Measurements from ENCODE around the gene LRRC61. TPM values are rescaled to one million over a fixed set of nuclear protein-coding genes. Genes with fewer than 3 reads are reported as not detected.

The LRRC61 gene
- total and polyA plus RNA-seq, 10 donors, result 4.2 to 21.7 (median 11.4) TPM

- 0 to 1% (median 1%) methylated on average over 43 to 85 of the region's 85 CpGs for WGBS, 5 donors
- H3K4me1 ChIP-seq, result peaks cover 27 to 93% (median 78%) of the 10 kb centered on the region in 6 donors
- peak within 1 kb of the TSS; percentile 94 to 99 (median 97) for H3K27ac ChIP-seq
- intact Hi-C loops (cut with DNase I; ENCODE audit: low total_unique reads), result no loop called here
- H3K9me3 ChIP-seq, result no peaks in the 10 kb centered on the region
- H3K4me3 ChIP-seq, result peak within 1 kb of the TSS; percentile 54 to 94 (median 84)
- peak; percentile 98 for DNase-seq
- TF ChIP-seq POLR2AphosphoS5 (IDR thresholded peaks at IDR 0.05) (peak; percentile 85 to 89 (median 88)), CTCF (IDR thresholded peaks at IDR 0.05 in 8 of 11, conservative IDR thresholded peaks at IDR 0.05 in 3 of 11) (no peak), POLR2A (IDR thresholded peaks at IDR 0.05) (peak in 2 of 3 donors; percentile 27 to 46)
- no peaks in the 10 kb centered on the region for H3K27me3 ChIP-seq (replicated peaks in 1 of 7)
- H3K36me3 ChIP-seq, result peaks cover 0 to 36% (median 25%) of the 10 kb centered on the region in 6 donors
These were observed 45.1 kb downstream of the LRRC61 start, which contains the start of gene REPIN1 for GRCh38 chr7:150368096-150368883. TSS of gene REPIN1 (plus strand) at chr7:150368822. CDS start at chr7:150369712, 890 bp downstream.

DNA sequence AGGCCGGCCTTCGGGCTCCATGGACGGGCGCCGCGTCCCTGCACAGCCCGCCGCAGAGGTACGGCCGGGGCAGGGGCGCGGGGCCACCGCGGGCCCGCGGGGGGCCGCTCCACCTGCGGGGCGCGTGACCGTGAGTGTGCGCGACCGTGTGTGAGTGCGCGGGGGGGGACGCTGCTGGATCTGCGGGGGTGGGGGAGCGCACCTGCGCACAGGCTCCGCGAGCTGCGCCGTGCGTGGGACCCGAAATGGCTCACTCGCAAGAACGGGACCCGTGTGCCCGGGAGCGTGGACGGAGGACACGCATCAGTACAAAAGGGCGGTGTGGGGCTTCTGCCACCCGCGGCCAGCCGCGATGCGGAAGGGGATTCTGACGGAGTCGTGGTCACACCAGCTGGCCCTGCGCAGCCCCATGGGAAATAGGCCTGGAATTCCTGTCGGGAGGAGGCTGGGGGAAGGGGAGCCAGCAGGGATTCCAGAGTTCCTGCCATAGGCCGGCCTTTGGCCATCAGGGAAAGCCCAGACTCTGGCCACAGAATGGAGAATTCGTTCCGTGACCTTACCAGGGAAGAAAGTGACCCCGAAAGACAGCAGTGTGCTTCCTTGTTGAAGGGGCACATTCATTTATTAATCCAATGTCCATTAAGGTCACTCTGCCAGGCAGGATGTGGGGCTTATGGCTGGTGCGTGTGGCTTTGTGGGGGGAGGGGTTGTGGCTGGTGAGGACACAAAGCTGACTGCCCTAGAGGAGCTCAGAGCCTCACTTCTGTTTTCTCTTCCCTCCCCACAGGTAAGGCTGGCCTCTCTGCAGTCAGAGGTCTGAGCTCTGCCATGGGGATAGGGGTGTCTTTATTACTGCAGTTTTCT is 46.0 kb downstream of the LRRC61 start:
- H3K27ac ChIP-seq, result peak overlapping the region; percentile 94 to 99 (median 97)
- DNase-seq, result peak; percentile 93
- WGBS, 5 donors, result 0 to 2% (median 1%) methylated on average over 29 to 58 of the region's 58 CpGs
- TF ChIP-seq CTCF (IDR thresholded peaks at IDR 0.05 in 8 of 11, conservative IDR thresholded peaks at IDR 0.05 in 3 of 11) (peak in 1 of 11 experiments; percentile 17), POLR2AphosphoS5 (IDR thresholded peaks at IDR 0.05) (peak in 2 of 3 donors; percentile 43 to 45), POLR2A (IDR thresholded peaks at IDR 0.05) (no peak)
- intact Hi-C loops (cut with DNase I; ENCODE audit: low total_unique reads), result no loop called here
- peak overlapping the region; percentile 54 to 94 (median 84) for H3K4me3 ChIP-seq
- no peaks in the 10 kb centered on the region for H3K27me3 ChIP-seq (replicated peaks in 1 of 7)
- H3K36me3 ChIP-seq, result peaks cover 0 to 44% (median 32%) of the 10 kb centered on the region in 6 donors
- no peaks in the 10 kb centered on the region for H3K9me3 ChIP-seq
- H3K4me1 ChIP-seq, result peaks cover 27 to 93% (median 77%) of the 10 kb centered on the region in 6 donors

DNA sequence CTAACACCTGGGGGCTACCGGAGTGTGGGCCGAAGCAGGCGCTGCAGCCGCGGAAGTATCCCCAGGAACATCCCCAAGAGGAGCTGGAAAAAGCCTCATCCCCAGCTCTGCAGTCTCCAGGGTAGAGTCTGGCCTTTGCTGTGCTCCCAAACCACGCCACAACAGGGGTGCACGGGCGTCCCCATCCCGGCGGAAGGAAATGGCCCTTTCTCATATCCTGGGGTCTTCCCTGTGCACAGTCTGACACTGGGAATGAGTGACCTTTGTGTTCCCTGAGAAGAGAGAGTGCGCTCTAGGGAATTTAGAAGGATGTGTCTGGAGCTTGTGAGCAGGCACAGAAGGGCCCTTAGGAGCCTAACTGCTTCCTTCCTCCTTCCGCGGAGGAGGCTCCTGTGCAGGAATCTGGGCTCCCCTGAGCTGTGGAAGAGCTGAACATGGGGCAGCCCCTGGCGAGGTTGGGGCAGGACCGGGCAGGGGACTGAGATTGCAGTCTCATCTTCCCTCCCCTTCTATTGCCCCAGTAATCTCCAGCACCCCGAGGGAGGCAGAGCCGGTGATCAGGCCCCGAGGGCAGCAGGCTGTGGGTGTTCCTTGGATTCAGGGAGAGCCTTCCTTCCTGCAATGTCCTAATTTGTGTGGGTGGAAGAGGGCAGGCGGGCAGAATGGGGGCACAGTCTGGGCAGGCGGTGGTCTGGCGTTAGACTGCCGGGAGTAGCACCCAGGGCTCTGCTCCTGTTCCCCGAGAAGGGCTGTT is 46.8 kb downstream of the LRRC61 start:
- no peaks in the 10 kb centered on the region for H3K27me3 ChIP-seq (replicated peaks in 1 of 7)
- peak; percentile 78 for DNase-seq
- TF ChIP-seq POLR2A (IDR thresholded peaks at IDR 0.05) (no peak), POLR2AphosphoS5 (IDR thresholded peaks at IDR 0.05) (no peak), CTCF (IDR thresholded peaks at IDR 0.05 in 8 of 11, conservative IDR thresholded peaks at IDR 0.05 in 3 of 11) (no peak)
- H3K27ac ChIP-seq, result peak overlapping the region; percentile 94 to 99 (median 97)
- peaks cover 0 to 52% (median 35%) of the 10 kb centered on the region in 6 donors for H3K36me3 ChIP-seq
- peaks cover 27 to 93% (median 74%) of the 10 kb centered on the region in 6 donors for H3K4me1 ChIP-seq
- intact Hi-C loops (cut with DNase I; ENCODE audit: low total_unique reads), result no loop called here
- no peaks in the 10 kb centered on the region for H3K9me3 ChIP-seq
- 27 to 36% (median 30%) methylated on average over 16 to 23 of the region's 23 CpGs for WGBS, 5 donors
- H3K4me3 ChIP-seq, result peak overlapping the region; percentile 54 to 94 (median 84)
